OCI-LY7 (cell line): ENCODE results near the gene LIPH.

Experiments
- EZH2phosphoT487 ChIP-seq: fragments of 200-600 bp; sonication (generic); IDR thresholded peaks from 2 replicates; pipeline ENCODE4 v1.6.1; 2018; ENCODE audit warnings: low read depth, borderline replicate concordance, mild to moderate bottlenecking, mixed run types, antibody characterized with exemption, low read length, moderate library complexity, mixed read lengths
- TF ChIP-seq, protein P1 (sequence below): fragments of 200-600 bp; sonication (generic); conservative IDR thresholded peaks from 2 replicates; pipeline ENCODE4 v1.5.1; 2014; ENCODE audit warnings: mild to moderate bottlenecking, antibody characterized with exemption, low read length, moderate library complexity, mixed read lengths

DNA sequence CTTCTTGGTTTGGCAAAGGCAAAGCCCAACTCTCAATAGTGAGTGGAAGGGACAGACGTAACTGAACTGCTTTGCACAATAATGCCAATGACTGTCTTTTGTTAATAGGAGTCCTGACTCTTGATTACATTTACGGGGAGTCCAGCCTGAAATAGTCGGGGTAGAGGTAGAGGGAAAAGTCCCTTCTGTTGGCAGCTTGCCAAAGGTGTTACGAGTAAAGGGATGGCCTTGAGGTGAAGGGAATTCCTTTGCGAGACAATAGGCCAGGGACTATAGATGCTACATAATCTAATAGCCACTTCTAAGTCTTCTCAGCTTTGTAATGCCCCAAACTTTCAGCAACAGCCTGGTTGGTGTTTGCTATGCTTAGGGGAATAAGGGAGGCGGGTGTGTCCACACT is 31.5 kb upstream of the LIPH start:
- TF ChIP-seq EZH2phosphoT487 = no peak
- TF ChIP-seq, protein P1, sequence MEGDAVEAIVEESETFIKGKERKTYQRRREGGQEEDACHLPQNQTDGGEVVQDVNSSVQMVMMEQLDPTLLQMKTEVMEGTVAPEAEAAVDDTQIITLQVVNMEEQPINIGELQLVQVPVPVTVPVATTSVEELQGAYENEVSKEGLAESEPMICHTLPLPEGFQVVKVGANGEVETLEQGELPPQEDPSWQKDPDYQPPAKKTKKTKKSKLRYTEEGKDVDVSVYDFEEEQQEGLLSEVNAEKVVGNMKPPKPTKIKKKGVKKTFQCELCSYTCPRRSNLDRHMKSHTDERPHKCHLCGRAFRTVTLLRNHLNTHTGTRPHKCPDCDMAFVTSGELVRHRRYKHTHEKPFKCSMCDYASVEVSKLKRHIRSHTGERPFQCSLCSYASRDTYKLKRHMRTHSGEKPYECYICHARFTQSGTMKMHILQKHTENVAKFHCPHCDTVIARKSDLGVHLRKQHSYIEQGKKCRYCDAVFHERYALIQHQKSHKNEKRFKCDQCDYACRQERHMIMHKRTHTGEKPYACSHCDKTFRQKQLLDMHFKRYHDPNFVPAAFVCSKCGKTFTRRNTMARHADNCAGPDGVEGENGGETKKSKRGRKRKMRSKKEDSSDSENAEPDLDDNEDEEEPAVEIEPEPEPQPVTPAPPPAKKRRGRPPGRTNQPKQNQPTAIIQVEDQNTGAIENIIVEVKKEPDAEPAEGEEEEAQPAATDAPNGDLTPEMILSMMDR = no peak
